Smooth muscle cell (in vitro differentiated cells): ENCODE results near the gene DNAJC11. TPM values are rescaled to one million over a fixed set of nuclear protein-coding genes. Genes with fewer than 3 reads are reported as not detected.

Experiments
- DNase-seq: peaks from one replicate; lab custom pipeline; 2025; ENCODE audit not compliant: unreplicated experiment; lab: John Stamatoyannopoulos, UW
- H2AFZ ChIP-seq: fragments of 200-600 bp; sonication (generic); 2 replicates; pipeline ENCODE4 v1.6.0; 2016; ENCODE audit warnings: antibody characterized with exemption, low read depth, mild to moderate bottlenecking
- H3F3A ChIP-seq: fragments of 200-600 bp; sonication (generic); 2 replicates; pipeline ENCODE4 v1.6.0; 2017; ENCODE audit warnings: antibody characterized with exemption, low read depth
- H3K27ac ChIP-seq: fragments of 200-600 bp; sonication (generic); 2 replicates; pipeline ENCODE4 v1.5.1; 2016; ENCODE audit warnings: low read depth, mild to moderate bottlenecking
- H3K27me3 ChIP-seq: fragments of 200-600 bp; sonication (generic); 2 replicates; pipeline ENCODE4 v1.6.1; 2016; ENCODE audit warnings: low read depth, mild to moderate bottlenecking
- H3K36me3 ChIP-seq: fragments of 200-600 bp; sonication (generic); 2 replicates; pipeline ENCODE4 v1.5.1; 2016; ENCODE audit warnings: low read depth
- H3K4me1 ChIP-seq: fragments of 200-600 bp; sonication (generic); 2 replicates; pipeline ENCODE4 v1.5.1; 2016; ENCODE audit warnings: low read depth
- H3K4me2 ChIP-seq: fragments of 200-600 bp; sonication (generic); 2 replicates; pipeline ENCODE4 v1.6.0; 2016; ENCODE audit warnings: mild to moderate bottlenecking
- H3K4me3 ChIP-seq: fragments of 200-600 bp; sonication (generic); 2 replicates; pipeline ENCODE4 v1.5.1; 2016; ENCODE audit warnings: mild to moderate bottlenecking
- H3K79me2 ChIP-seq: fragments of 200-600 bp; sonication (generic); 2 replicates; pipeline ENCODE4 v1.6.0; 2016; ENCODE audit warnings: low read depth, mild to moderate bottlenecking
- H3K9ac ChIP-seq: fragments of 200-600 bp; sonication (generic); 2 replicates; pipeline ENCODE4 v1.6.0; 2016; ENCODE audit warnings: low read depth
- H3K9me3 ChIP-seq: fragments of 200-600 bp; sonication (generic); replicated peaks from 2 replicates; pipeline ENCODE4 v1.5.1; 2016; ENCODE audit warnings: low read depth
- H4K20me1 ChIP-seq: fragments of 200-600 bp; sonication (generic); 2 replicates; pipeline ENCODE4 v1.6.0; 2016; ENCODE audit warnings: low read depth
- WGBS: methylation state at CpG from one replicate; pipeline ENCODE4 v1.1.7; 2016; ENCODE audit warnings: low lambda C conversion rate; 5-methylcytosine and 5-hydroxymethylcytosine counted together
- polyA plus RNA-seq: library from polyadenylated mRNA; unstranded; fragments of >200 nt; fragmentation: Nextera tagmentation; extraction: Ambion mirVana; gene quantifications from 2 replicates; pipeline ENCODE4 v1.2.1, GENCODE V29; 2016
- total RNA-seq: library from RNA; depleted of rRNA; stranded (reverse); fragments of >200 nt; gene quantifications from 2 replicates; pipeline ENCODE4 v1.2.3, GENCODE V29; 2014
- TF ChIP-seq, protein P1 (sequence below): fragments of 200-600 bp; sonication (generic); IDR thresholded peaks from 2 replicates; pipeline ENCODE4 v1.5.1; 2017; ENCODE audit warnings: borderline replicate concordance, mild to moderate bottlenecking, antibody characterized with exemption; ENCODE audit not compliant: insufficient read depth, poor library complexity, severe bottlenecking

DNAJC11 gene
- total and polyA plus RNA-seq, 2 experiments from 2014 or later: 25.5 to 35.7 TPM

DNA sequence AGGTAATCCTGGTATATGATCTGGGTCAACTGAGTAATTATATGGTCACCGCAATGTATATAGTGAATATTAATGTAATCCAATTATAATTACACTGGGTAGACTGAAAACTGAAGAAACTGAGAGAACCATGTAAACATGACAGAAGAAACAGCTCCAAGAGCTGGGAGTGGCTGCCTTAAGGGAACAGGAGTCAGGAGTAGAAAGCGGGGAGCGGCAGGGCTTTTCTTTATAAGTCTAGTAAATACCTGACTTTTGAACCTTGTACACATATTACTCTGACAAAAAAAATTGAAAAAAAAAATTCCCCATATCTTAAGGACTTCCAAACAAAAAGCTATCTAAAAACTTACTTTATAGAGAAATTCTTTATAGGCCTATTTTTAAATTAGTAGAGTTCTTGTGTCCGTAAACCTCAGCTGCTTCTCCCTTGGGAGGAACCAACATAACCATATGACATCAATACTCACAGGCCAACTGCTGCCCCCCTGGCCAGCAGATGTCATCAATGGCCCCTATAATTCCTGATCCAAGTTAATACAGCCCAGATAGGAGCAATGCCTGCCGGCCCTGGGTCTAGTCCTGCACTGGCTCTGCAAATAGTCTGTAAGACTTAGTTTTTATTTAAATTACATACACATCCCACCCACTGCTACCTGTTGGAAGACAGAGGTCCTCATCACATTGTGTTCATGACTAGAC, 43.1 kb downstream of the DNAJC11 start:
- no peaks in the 10 kb centered on the region for H3F3A ChIP-seq
- H2AFZ ChIP-seq: no peak overlapping the region
- no peak overlapping the region for H3K27ac ChIP-seq
- H3K4me3 ChIP-seq: no peak overlapping the region
- no peaks in the 10 kb centered on the region for H3K27me3 ChIP-seq
- no peak for DNase-seq
- 75% methylated on average over 5 of the region's 5 CpGs for WGBS
- H3K4me1 ChIP-seq: no peaks in the 10 kb centered on the region
- no peak overlapping the region for H3K9ac ChIP-seq
- H4K20me1 ChIP-seq: peaks cover 26% of the 10 kb centered on the region
- no peaks in the 10 kb centered on the region for H3K9me3 ChIP-seq
- H3K36me3 ChIP-seq: no peaks in the 10 kb centered on the region
- no peaks in the 10 kb centered on the region for H3K79me2 ChIP-seq
- H3K4me2 ChIP-seq: no peak overlapping the region
- TF ChIP-seq, protein P1, sequence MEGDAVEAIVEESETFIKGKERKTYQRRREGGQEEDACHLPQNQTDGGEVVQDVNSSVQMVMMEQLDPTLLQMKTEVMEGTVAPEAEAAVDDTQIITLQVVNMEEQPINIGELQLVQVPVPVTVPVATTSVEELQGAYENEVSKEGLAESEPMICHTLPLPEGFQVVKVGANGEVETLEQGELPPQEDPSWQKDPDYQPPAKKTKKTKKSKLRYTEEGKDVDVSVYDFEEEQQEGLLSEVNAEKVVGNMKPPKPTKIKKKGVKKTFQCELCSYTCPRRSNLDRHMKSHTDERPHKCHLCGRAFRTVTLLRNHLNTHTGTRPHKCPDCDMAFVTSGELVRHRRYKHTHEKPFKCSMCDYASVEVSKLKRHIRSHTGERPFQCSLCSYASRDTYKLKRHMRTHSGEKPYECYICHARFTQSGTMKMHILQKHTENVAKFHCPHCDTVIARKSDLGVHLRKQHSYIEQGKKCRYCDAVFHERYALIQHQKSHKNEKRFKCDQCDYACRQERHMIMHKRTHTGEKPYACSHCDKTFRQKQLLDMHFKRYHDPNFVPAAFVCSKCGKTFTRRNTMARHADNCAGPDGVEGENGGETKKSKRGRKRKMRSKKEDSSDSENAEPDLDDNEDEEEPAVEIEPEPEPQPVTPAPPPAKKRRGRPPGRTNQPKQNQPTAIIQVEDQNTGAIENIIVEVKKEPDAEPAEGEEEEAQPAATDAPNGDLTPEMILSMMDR: no peak

DNA sequence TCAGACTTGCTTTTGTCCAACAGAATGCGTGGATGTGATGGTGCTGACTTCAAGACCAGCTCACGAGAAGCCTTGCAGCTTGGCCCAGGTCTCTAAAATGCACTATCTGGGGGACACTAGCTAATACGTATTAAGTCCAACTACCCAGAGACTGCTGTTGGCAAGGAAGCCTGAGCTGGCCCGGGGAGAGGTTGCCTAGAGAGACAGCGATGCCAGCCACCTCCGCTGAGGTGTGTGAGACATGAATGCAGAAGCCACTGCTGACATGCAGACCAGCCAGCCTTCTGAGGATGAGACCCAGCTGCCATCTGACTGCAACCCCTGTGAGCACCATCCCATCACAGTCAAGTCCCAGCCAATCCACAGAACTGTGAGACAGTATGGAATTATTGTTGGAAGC, 44.5 kb downstream of the DNAJC11 start:
- no peak overlapping the region for H3K9ac ChIP-seq
- no peaks in the 10 kb centered on the region for H3K4me1 ChIP-seq
- no peaks in the 10 kb centered on the region for H3K9me3 ChIP-seq
- H3K4me3 ChIP-seq: no peak overlapping the region
- no peak overlapping the region for H3K4me2 ChIP-seq
- 98% methylated on average over 6 of the region's 6 CpGs for WGBS
- H4K20me1 ChIP-seq: peaks cover 26% of the 10 kb centered on the region
- DNase-seq: no peak
- no peaks in the 10 kb centered on the region for H3K79me2 ChIP-seq
- no peak overlapping the region for H3K27ac ChIP-seq
- TF ChIP-seq, protein P1: no peak
- no peaks in the 10 kb centered on the region for H3F3A ChIP-seq
- no peaks in the 10 kb centered on the region for H3K36me3 ChIP-seq
- H3K27me3 ChIP-seq: no peaks in the 10 kb centered on the region
- H2AFZ ChIP-seq: no peak overlapping the region

DNA sequence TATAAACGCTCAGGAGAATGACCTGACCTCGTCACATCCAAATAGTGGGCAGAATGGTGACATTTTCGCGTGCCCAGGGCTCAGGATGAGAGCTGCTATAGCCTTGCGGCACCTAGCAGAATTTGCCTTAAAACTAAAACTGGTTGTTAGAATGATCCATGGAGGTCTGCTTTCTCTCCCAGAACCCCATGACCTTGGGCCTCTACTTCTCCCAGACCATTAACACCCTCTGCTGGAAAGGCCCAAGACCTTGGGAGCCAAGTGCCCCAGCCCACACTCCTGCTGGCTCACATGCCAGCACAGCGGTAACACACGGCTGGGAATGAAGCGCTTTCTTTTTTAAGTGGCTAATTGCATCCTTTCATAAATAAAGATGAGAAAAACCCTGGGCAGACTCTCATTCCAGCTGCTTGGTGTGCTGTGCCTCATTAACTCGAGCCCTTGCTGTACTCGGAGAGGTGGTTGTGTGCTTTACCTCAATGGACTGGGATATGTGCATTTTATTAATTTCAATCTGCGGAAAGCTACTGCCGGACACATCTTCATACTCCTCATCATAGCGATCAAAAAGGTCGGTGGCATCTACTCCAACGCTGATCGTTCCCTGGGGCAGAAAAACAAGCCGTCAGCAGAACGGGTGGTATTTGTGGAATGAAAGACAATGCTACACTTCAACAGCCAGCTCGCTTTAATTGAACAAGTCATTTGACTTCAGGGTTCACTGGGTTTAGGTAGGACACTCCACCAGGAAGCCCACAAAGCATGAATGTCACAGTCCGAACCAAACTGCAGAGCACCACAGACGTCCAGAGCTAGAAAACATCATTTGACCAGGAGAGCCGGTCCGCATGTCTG, 48.0 kb downstream of the DNAJC11 start:
- Histone ChIP-seq H3K27ac (no peak overlapping the region), H3K79me2 (no peaks in the 10 kb centered on the region), H3K4me1 (no peaks in the 10 kb centered on the region), H3K4me2 (no peak overlapping the region), H2AFZ (no peak overlapping the region), H3K36me3 (no peaks in the 10 kb centered on the region), H3K4me3 (no peak overlapping the region), H3K9me3 (no peaks in the 10 kb centered on the region), H3K9ac (no peak overlapping the region), H3K27me3 (no peaks in the 10 kb centered on the region), H4K20me1 (peaks cover 16% of the 10 kb centered on the region), H3F3A (no peaks in the 10 kb centered on the region)
- TF ChIP-seq, protein P1: no peak
- WGBS: 94% methylated on average over 23 of the region's 23 CpGs
- no peak for DNase-seq
